Endometrial microvascular endothelial cells (primary cell): ENCODE results near the gene RIIAD1. TPM values are rescaled to one million over a fixed set of nuclear protein-coding genes. Genes with fewer than 3 reads are reported as not detected.
"Not testable (repeated sequence)": the region's sequence is repeated elsewhere in the genome, so short reads cannot be mapped to it uniquely, and the experiment has no call there.

Experiments
- in situ Hi-C: cut with HindIII; loops from 2 replicates; pipeline ENCODE4 v1.10.0; 2017; ENCODE audit warnings: low sequenced_read_pairs, low pct_unique_long_range_greater_than_20kb; ENCODE audit errors: inconsistent ontology term
- total RNA-seq: library from RNA; depleted of rRNA; stranded (reverse); fragments of >200 nt; gene quantifications from one replicate; pipeline ENCODE4 v1.2.3, GENCODE V29; 2015; ENCODE audit errors: inconsistent ontology term

The RIIAD1 gene, protein sequence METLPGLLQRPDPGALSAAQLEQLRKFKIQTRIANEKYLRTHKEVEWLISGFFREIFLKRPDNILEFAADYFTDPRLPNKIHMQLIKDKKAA
- not detected for total RNA-seq

DNA sequence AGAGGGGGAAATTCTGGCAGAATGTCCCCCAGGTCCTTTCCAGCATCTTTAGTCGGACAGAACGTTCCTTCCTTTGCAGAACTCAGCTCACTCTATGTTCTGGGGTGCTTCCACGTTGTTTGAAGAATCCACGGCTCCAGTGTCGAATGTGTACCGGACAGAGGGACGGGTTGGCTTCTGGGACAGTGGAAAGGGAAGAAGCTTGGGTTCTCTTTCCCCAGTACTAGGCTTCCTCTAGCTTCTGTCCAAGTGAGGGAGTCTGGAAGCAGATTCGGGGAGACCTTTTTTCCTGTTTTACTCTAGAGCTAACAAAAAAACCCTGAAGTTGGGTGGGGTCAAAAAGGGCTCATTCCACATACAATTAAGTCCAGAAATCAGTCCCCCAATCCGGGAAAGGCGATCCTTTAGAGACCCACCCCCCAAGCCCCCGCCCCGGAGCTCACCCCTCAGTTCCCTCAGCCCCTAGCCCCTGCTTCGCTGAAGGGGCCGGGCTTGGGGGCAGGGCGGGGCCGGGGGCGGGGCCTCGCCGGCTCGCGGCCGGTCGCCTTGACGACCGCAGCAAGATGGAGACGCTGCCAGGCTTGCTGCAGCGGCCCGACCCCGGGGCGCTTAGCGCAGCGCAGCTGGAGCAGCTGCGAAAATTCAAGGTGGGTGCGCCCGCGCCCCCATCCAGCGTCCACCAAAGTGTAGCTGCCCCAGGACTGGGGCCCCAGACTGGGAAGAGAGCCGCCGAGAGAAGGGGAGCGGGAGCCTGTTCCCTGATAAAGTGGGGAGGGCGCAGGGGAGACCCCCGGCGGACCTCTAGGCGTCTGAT is at the start of gene RIIAD1:
TSS of gene RIIAD1 (plus strand) at position 549 of the 814 bp plus-strand sequence. CDS start at position 564, 15 bp downstream.
- in situ Hi-C loops = no loop called here

DNA sequence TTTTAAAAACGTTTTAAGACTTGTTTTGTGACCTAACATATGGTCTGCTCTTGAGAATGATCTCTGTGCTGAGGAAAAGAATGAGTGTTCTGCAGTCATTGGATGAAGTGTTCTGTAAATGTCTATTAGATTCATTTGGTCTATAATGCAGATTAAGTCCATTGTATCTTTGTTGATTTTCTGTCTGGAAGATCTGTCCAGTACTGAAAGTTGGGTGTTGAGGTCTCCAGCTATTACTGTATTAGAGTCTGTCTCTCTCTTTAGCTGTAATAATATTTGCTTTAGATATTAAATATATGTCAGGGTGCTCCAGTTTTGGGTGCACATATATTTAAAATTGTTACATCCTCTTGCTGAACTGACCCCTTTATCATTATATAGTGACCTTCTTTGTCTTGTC is 47.9 kb upstream of the RIIAD1 start:
- in situ Hi-C loops = no loop called here

DNA sequence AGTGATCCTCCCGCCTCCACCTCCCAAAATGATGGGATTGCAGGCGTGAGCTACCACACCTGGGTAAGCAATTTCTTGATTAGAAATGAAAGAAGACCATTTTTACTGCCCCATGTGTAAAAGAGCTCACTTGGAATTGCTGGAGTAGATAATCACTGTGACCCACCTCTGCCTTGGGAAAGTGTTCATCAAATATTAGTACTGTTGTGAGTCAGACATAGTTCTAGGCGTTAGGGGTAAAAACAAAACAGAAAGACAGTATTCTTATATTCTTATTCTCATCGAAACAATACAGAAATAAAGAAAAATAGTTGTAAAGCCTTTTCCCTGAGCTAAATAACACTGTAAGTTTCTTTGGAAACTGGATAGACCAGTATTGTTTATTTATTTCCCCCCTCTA is 40.9 kb upstream of the RIIAD1 start:
- in situ Hi-C loops = no loop called here

DNA sequence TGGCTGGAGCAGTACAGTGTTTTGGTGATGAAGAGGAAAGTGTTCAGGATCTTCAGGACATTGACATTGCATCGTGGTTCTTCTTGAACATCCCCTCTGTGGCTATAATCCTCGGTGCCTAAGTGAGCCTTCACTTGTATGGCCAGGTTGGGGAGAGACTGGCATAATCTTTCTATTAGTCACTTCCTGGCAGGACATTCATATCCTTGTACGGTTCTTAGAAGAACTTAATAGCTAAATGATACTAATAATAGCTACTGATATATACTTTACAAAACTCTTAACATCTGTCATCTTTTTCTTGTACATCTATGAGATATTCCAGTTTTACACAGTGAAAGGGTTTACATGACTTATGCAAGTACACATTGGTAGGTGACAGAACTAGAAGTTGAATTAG is 40.5 kb upstream of the RIIAD1 start:
- in situ Hi-C loops = no loop called here

DNA sequence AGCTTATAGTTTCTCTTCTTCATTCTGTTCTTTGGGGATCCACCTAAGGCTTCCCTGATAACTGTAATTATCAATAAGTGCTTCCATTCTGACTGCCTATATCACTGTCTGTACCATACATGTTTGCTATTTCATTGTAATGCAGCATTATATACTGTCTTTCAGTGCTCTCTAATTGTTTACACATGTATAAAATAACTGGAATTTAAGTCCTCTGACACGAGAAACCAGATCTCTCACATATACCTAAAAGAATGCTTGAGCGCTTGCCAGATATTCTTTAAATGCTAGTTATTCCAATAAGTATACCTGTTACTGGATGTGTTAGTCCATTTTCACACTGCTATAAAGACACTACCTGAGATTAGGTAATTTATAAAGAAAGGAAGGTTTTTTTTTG is 39.4 kb upstream of the RIIAD1 start:
- in situ Hi-C loops = no loop called here

DNA sequence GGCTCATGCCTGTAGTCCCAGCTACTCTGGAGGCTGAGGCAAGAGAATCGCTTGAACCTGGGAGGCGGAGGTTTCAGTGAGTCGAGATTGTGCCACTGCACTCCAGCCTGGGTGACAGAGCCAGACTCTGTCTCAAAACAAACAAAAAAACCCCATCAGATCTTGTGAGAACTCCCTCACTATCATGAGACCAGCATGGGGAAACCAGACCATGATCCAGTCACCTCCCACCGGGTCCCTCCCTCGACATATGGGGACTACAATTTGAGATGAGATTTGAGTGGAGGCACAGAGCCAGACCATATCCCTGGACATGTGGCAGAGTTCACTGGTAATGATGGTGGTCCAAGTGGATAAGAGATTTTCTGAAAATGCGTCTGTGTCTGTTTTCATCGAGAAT is 38.4 kb upstream of the RIIAD1 start:
- in situ Hi-C loops = not testable (repeated sequence)

DNA sequence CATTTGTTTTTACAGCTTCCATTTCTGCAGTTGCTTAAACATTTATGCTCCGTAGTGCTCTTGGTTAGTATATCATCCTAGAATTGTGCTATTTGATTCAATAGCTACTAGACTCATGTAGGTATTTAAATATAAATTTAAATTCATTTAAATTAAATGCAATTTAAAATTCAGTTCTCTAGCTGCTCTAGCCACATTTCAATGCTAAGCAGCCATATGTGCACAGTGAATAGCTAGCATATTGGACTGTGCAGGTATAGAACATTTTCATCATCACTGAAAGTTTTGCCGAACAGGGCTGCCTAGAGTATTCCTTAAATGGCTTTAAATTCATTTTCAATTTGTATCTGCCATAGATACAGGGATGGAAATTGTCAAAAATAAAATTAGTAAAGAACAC is 37.2 kb upstream of the RIIAD1 start:
- in situ Hi-C loops = no loop called here

DNA sequence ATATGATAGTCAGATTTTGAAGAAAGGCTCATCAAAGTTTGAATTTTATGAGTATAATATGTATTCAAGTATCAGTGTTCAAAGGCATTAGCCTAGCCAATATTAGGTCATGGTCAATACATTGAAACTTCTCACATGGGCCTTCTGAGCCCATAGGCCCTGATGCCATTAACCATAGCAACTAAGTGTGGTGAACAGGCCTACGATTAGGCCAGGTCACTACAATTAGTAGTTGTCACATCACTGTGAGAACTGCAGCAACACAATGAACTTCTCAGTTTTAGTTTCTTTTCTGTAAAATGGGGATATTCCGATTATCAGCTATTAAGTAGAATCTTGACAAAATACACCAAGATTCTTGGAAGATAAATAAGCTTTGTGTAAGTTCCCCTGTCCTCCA is 34.8 kb upstream of the RIIAD1 start:
- in situ Hi-C loops = no loop called here

DNA sequence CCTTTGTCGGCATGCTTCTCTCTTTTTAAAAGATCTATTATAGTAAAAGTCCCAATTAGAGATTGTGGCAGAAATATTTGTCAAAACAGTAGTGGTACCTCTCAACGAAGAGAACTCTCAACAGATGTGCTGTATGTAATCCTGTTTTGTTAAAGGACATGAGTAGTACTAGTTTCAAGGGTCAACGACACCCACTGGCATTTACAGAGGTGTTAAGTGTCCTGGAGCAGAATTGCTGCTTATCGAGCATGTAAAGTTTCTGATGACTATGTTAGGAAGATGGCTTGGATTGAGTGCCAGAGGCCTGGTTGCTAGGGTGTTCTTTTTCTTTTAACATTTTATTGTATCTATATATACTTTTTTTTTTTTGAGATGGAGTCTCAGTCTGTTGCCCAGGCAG is 31.8 kb upstream of the RIIAD1 start:
- in situ Hi-C loops = no loop called here

DNA sequence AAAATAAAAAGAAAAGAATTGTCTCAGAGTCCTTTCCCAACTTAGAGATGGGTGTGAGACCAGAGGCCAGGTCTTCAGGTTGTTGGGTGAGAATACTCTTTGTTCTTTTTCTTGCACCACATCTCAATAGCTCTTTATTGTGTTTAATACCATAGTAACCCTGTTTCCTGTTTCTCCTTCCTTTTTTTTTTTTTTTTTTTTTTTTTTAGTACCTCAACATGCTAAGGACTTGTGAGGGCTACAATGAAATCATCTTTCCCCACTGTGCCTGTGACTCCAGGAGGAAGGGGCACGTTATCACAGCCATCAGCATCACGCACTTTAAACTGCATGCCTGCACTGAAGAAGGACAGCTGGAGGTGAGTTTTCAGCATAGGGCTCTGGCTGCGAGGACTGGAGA is 29.1 kb upstream of the RIIAD1 start:
- in situ Hi-C loops = no loop called here

DNA sequence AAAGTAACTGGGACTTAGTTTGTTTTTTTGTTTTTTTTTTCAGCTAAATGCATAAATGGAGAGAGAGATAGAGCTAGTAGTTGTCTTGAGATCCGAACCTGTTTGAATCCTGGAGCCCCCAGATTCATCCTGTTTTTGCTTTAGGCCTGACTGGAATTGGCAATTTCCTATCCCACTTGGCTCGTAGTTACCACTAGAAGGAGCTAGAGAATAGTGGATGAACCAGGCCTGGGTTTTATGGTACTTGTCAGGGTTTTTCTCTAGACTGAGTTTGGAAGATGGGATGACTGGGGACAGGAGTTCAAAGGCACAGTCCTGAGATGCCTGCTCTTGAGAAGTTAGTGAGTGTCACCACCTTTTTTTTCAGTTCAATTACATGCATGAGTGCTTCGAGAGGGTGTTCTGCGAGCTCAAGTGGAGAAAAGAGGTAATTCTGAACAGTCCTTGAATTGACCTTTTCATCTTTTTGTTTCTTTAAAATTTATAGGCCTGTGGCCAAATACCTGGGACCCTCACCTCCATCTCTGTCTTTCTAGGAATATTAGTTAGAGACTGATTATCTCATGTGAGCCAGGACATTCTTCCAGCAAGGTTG is 28.2 kb upstream of the RIIAD1 start:
- in situ Hi-C loops = no loop called here

DNA sequence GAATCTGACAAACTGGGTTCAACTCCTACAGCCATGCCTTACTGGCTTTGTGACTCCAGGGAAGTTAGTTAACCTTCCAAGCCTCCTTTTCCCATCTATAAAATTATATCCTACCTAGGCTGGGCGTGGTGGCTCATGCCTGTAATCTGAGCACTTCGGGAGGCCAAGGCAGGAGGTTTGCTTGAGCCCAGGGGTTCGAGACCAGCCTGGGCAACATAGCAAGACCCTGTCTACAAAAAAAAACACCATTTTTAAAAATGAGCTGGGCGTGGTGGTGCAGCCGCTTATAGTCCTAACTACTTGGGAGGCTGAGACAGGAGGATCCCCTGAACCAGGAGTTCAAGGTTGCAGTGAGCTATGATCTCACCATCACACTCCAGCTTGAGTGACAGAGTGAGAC is 19.8 kb upstream of the RIIAD1 start:
- in situ Hi-C loops = no loop called here

DNA sequence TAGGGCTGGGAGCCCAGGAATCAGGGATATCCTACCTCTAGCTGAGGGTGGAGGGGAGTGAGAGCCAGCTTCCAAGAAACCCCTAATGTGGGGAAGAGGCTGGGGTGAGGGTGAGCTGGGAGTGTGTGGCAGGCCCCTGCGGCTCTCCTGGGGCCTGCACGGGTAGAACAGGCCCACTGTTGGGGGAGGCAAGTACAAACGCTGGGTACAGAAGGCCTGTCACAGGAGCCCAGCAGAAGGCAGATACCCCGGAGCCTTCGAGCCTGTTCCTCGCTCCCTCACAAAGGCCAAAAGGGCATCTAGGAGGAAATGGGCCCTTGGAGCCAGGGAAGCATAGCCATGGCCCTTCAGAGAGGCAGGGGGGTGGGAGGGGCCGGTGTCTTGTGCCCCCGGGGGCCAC is 18.4 kb upstream of the RIIAD1 start:
- in situ Hi-C loops = no loop called here

DNA sequence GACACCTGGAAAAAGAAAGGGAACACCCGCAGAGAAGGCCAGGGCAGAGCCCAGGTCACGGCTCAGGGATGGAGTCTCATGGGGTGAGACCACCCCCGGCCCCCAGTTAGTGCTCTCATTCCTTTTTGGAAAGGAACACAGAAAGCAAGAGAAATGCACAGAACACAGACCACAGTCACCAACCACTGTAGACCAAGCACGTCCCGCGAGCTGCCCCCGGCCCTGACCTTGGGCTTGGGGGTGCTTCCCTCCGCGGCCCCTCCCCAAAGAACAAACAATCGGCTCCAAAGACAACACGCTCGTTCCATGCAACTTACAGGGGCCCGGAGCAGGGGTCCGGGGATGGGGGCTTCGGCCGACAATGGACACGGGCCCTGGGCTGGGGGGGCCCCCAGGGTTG is 17.5 kb upstream of the RIIAD1 start:
- in situ Hi-C loops = no loop called here

DNA sequence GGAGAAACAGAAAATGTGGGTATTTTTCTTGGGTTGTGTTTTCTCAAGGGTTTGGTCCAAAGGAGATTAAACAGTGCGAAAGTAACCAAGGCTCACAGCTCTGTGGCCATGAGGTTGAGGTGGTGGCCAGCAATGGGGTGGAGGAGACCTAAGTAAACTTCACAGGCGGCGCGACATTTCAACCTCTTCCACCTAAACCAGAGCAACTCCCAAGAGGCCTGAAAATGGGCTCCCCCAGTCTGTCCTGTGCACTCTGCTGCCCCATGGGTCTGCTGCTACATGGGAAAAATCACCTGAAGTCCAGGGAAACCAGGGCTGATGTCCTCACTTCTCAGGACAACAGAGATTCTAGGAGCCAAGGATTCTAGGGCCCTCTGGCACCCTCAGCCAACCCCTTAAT is 17.1 kb upstream of the RIIAD1 start:
- in situ Hi-C loops = no loop called here

DNA sequence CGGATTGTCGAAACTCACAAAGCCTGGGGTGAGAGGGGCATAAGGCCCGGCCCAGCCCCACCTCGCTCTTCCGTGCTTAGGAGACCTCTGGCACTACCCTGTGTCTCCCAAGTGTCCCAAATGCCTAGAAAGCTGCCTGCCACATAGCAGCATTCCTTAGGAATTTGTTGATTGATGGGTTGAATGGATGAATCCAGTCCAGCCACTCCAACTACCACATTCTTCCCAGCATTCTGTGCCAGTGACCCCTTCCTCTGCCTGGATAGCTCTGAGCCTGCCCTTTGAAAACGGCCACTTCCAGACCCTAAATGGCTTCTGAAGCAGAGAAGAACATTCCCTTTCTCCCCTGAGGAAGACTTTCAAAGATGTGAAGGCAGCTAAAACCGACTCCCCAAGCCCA is 16.2 kb upstream of the RIIAD1 start:
- in situ Hi-C loops = no loop called here

DNA sequence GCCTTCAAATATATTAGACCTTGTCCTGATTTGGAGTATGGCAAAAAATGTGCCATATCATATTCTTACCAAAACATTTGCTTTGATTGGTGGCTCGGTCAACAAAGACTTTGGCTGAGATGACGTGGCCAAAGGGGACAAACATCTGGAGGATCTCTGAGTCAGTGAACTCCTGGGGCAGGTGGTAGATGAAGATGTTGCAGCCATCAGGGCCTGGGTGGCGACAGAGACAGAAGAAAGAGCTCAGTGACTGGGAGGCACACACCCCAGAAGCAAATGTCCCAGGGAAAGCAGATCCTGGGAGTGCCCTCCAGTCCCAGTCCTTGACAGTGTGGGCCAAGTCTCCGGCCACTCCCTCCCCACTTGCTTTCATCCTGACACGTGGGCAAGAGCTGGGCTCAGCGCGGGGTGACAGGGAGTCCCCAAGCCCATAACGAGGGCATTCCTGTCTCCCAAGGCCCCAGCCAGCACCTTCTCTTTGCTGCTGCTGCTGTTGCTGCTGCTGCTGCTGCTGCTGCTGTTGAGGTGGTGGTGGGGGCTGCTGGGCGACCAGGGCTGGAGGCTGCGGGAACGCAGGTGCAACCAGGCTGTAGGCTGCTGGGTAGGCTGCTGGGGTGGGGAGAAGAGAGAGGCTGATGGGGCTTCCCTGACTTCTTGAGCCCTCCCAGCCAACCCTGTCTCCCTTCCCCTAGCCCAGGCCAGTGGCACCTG is 15.4 kb upstream of the RIIAD1 start:
- in situ Hi-C loops = no loop called here

DNA sequence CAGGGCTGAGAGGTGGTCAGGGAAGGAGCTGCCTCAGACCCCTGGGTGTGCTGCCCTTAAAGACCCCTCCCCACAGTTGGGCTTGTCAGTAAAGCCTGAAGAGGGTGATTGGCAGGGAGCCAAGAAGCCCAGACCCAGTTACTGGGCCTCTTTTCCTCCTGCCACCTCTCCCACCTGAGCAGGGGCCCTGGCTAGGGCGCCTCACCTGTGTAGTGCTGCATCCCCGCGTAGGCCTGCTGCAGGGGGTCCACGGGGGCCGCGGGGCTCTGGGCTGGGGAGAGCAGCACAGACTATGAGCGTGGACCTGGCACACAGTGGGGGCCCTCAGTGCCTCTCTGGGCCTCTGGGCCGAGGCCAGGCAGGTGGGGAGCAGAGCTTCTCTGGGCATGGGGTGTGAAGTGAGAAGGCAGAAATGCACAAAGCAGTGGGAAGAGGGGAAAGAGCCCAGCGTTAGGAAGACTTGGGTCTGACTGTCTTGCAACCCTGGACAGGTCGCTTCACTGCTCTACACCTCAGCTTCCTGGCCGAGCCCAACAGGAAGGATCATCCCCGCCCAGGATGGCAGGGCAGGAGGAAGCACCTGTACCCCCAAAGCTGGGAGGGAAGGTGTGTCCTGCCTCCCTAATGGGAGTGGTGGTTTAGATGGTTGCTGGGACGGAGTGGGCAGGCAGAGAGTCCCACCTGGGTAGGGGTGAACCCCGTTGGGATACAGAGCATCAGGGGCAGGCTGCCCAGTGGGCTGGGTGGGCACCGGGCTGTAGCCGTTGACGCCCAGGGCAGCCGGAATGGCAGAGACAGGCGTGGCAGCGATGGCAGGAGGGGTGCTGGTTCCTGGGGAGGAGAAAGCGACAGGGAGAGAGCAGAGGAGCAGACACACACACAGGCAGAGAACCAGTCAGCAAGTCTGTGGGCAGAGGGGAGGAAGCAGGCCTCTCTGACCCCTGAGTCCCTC is 14.6 kb upstream of the RIIAD1 start:
- in situ Hi-C loops = no loop called here

DNA sequence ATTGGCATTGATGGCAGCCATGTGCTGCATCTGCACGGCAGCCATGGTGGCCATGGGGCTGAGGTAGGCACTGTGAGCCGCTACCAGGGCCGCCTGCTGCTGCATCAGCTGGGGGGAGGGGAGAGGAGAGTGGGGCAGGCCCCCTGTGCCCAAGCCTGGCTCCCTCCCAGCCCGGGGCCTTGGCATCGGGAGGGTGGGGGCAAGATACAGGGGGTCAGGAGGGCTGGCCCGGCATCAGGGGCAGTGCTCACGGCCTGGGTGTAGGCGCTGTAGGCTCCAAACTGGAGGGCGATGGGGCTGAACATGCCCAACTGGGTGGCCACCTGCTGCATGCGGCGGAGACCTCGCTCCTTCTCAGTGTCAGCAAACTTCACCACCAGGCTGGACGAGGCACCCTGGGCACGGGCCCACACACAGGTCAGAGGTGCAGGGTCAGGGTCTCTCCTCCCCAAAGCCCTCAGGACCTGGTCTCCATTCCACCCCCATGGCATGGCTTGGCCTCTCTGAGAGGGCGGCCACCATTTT is 13.7 kb upstream of the RIIAD1 start:
- in situ Hi-C loops = no loop called here
